ENCODE measurements around the gene HIRIP3. TPM values are rescaled to one million over a fixed set of nuclear protein-coding genes. Genes with fewer than 3 reads are reported as not detected.
A peak's percentile ranks its signal among the peaks of the same experiment; 100 is the strongest.
"Not testable (repeated sequence)": the region's sequence is repeated elsewhere in the genome, so short reads cannot be mapped to it uniquely, and the experiment has no call there.

Gene HIRIP3
- total RNA-seq, 4 donors from 2014 or later: 5.8 to 15.1 (median 13.1) TPM

- no peaks in the 10 kb centered on the region for H3K27me3 ChIP-seq
- TF ChIP-seq, protein P1, sequence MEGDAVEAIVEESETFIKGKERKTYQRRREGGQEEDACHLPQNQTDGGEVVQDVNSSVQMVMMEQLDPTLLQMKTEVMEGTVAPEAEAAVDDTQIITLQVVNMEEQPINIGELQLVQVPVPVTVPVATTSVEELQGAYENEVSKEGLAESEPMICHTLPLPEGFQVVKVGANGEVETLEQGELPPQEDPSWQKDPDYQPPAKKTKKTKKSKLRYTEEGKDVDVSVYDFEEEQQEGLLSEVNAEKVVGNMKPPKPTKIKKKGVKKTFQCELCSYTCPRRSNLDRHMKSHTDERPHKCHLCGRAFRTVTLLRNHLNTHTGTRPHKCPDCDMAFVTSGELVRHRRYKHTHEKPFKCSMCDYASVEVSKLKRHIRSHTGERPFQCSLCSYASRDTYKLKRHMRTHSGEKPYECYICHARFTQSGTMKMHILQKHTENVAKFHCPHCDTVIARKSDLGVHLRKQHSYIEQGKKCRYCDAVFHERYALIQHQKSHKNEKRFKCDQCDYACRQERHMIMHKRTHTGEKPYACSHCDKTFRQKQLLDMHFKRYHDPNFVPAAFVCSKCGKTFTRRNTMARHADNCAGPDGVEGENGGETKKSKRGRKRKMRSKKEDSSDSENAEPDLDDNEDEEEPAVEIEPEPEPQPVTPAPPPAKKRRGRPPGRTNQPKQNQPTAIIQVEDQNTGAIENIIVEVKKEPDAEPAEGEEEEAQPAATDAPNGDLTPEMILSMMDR (IDR thresholded peaks at IDR 0.05): no peak
- no peak for TF ChIP-seq POLR2A (IDR thresholded peaks at IDR 0.05)
- H3K9me3 ChIP-seq: no peaks in the 10 kb centered on the region
- H3K27ac ChIP-seq: no peak overlapping the region
- no peak for DNase-seq
- H3K4me3 ChIP-seq: no peak overlapping the region
- peaks cover 0 to 46% (median 0%) of the 10 kb centered on the region in 3 donors for H3K36me3 ChIP-seq
- peaks cover 0 to 24% (median 0%) of the 10 kb centered on the region in 4 donors for H3K4me1 ChIP-seq
These were observed 27.2 kb downstream of the HIRIP3 start for GRCh38 chr16:29968205-29968604.

- Histone ChIP-seq H3K9me3 (no peaks in the 10 kb centered on the region), H3K27ac (peak overlapping the region; percentile 93 to 99 (median 97)), H3K36me3 (peaks cover 0 to 22% (median 0%) of the 10 kb centered on the region in 3 donors), H3K27me3 (no peaks in the 10 kb centered on the region), H3K4me3 (peak overlapping the region in 2 of 4 donors; percentile 69 to 86), H3K4me1 (peaks cover 0 to 27% (median 5%) of the 10 kb centered on the region in 4 donors)
- DNase-seq: no peak
- TF ChIP-seq, protein P1 (IDR thresholded peaks at IDR 0.05): no peak
- no peak for TF ChIP-seq POLR2A (IDR thresholded peaks at IDR 0.05)
These were observed 32.2 kb downstream of the HIRIP3 start for GRCh38 chr16:29963021-29963743.

GRCh38 chr16:29962344-29962994 is 32.9 kb downstream of the HIRIP3 start:
- peak overlapping the region; percentile 93 to 99 (median 97) for H3K27ac ChIP-seq
- peak in 1 of 3 donors; percentile 35 for DNase-seq
- H3K36me3 ChIP-seq: peaks cover 0 to 16% (median 0%) of the 10 kb centered on the region in 3 donors
- TF ChIP-seq POLR2A (IDR thresholded peaks at IDR 0.05): no peak
- TF ChIP-seq, protein P1 (IDR thresholded peaks at IDR 0.05): no peak
- H3K4me1 ChIP-seq: peaks cover 0 to 27% (median 5%) of the 10 kb centered on the region in 4 donors
- peak overlapping the region; percentile 69 to 86 (median 78) for H3K4me3 ChIP-seq
- no peaks in the 10 kb centered on the region for H3K9me3 ChIP-seq
- no peaks in the 10 kb centered on the region for H3K27me3 ChIP-seq

GRCh38 chr16:29961479-29962343 is 33.7 kb downstream of the HIRIP3 start, which contains the start of gene TMEM219:
Gene TMEM219, plus strand, starts transcription at chr16:29962079. Its CDS starts 1,065 bp downstream, at chr16:29963144.
- H3K27ac ChIP-seq: peak within 1 kb of the TSS; percentile 93 to 99 (median 97)
- TF ChIP-seq POLR2A (IDR thresholded peaks at IDR 0.05): peak; percentile 55 to 56
- TF ChIP-seq, protein P1 (IDR thresholded peaks at IDR 0.05): peak; percentile 43 to 90 (median 83)
- peak; percentile 91 to 96 (median 95) for DNase-seq
- peaks cover 0 to 12% (median 0%) of the 10 kb centered on the region in 3 donors for H3K36me3 ChIP-seq
- no peaks in the 10 kb centered on the region for H3K27me3 ChIP-seq
- peaks cover 0 to 27% (median 5%) of the 10 kb centered on the region in 4 donors for H3K4me1 ChIP-seq
- H3K9me3 ChIP-seq: no peaks in the 10 kb centered on the region
- H3K4me3 ChIP-seq: peak within 1 kb of the TSS; percentile 69 to 86 (median 78)

DNA sequence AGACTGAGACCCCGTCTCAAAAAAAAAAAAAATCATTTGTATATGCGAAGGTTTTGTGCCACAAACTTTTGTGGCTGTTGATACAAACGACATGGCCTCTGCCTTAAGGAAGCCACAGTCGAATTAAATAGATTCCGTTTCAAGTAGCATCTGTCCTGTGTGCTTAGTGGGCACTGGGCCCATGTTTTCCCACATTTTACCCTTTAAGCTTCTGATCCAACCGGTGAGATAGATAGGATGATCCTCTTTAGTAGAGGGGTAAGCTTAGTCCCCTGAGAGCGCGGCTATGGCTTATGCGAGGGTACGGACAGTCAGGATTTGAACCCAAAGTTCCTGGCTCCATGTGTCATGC is 34.3 kb downstream of the HIRIP3 start:
- Histone ChIP-seq H3K9me3 (no peaks in the 10 kb centered on the region), H3K4me1 (peaks cover 0 to 27% (median 5%) of the 10 kb centered on the region in 4 donors), H3K27ac (peak overlapping the region; percentile 93 to 99 (median 97)), H3K36me3 (peaks cover 0 to 7% (median 0%) of the 10 kb centered on the region in 3 donors), H3K4me3 (peak overlapping the region; percentile 69 to 86 (median 78)), H3K27me3 (no peaks in the 10 kb centered on the region)
- TF ChIP-seq POLR2A (IDR thresholded peaks at IDR 0.05): no peak
- TF ChIP-seq, protein P1 (IDR thresholded peaks at IDR 0.05): no peak
- no peak for DNase-seq

GRCh38 chr16:29959821-29960220 is 35.6 kb downstream of the HIRIP3 start:
- DNase-seq, H3K36me3 ChIP-seq, H3K9me3 ChIP-seq, H3K27me3 ChIP-seq, H3K27ac ChIP-seq, H3K4me3 ChIP-seq: not testable (repeated sequence)
- peaks cover 0 to 16% (median 5%) of the 10 kb centered on the region in 4 donors for H3K4me1 ChIP-seq
